Stimulated activated CD8-positive, alpha-beta memory T cell treated with anti-CD3 and anti-CD28 coated beads, Interleukin-12 subunit alpha, Interleukin-12 subunit beta, amount 100 ng/mL, for 1 hour (primary cell): ENCODE data around the gene ZBTB20.

Source experiments
- DNase-seq: peaks from one replicate; pipeline ENCODE4 v3.0.0-alpha.2; 2020; ENCODE audit warnings: low read depth

The ZBTB20 gene

DNA sequence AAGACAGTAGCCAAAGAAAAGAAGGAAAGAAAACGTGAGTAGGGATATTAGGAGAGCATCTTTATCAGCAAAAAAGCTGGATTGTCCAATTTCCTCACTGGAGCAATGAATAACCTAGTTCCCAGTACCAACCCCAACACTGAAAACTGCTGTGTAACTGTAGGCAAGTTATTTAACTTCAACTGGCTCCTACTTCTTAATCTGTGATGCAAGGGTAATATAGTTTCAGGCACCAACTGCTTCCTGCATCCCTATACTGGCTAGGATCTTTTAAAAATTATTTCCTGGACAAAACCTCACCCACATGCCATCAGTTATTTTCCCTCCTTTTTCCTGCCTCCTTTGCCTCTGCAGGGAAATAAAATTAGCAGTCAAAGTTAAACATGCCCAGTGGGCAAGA, 59.6 kb downstream of the ZBTB20 start:
- no peak for DNase-seq

DNA sequence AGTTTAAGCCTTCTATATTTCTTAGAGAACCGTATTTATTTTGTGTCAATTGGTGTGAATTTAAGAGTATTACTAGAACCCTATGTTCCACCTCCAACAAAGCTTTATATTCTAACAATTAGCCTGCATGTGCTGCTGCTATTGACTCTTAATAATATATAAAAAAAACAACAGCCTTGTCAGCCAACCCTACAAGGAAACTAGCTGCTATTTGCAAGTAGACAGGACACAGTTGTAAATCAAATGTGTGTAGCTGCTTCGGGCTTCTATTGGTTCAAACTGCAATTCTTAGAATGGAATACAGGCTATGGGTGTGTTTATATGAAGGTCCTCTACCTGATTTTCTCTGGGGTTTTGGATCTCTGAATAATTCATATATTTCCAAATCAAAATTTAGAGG, 60.7 kb downstream of the ZBTB20 start:
- DNase-seq: no peak

DNA sequence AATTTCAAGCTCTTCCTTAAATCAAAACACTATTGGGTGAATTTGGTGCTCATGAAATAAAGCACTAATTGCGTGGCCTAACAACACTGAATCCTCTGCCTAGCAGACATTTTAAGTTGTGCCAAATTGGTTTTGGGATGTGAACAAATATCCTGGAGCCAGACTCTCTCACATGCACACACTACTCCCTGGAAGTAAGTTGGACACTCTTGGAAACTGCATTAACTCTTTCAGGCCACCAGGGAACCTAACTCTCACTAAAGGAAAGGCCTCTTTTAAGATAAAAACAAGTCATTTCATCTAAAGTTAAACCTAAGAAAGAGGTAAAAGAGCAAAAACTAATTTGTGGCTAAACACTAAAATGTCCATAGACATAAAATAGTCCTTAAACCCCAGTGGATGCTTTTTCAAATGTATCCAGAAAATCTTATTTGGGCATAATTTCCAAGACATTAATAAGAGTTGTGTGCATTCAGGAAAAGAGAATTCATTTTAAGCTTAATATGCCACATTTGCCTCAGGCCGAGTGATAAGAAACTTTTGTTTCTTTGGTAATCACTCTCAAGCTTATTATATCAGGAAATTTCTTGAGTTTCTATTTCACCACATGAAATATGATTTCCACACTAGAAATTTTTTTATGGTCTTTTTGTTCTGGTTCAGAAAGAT, 61.8 kb downstream of the ZBTB20 start:
- DNase-seq: no peak

DNA sequence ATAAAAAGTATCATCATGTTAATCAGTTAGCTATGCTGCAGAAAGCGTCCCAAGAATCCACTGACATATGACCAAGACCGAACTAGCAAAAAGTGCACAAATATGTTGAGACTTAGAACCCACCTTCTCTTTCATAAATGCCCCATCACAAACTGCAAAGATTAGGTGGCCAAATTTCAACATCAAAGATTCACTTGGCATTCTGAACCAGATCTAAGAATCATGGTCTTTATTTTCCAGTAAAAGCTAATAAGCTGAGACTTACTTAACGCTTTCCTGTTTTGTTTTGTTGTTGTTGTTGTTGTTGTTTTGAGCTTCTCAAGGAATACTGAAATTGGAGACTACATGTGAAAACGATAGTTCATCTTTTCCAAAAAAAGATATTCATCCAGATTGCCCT, 62.4 kb downstream of the ZBTB20 start:
- no peak for DNase-seq

DNA sequence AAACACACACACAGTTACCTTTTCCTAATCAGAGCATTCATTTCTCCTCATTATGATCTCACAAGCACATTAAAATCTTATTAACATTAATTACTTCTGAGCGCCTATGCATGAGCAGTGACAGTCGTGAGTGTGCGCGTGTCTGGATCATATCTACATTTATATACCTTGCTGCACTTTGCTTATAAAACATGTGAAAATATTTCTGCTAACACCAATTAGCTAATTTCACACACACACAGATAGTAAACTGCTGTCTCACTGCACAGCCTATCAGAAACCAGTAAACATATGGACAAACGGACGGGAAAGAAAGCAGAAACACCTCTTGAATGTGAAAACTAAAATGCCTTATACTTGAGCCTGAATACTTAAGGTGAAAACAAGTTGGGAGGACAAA, 64.8 kb downstream of the ZBTB20 start:
- DNase-seq: no peak

DNA sequence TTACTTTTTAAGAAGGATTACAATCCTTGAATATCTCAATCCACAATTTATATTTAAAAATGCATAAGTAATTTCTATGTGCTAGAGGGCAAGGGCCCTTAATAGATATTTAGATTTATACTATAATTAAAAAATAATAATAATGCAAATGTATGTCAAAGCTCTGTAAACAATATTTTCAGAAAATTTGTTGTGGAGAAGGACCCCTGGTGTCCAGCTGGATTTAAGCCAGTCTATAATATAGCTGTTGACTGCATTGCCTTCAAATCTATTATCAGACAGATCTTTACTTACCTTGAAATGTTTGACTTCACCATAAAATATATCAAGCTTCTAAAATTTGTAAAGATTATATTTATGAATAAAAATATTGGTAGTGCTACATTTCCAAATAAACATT, 65.6 kb downstream of the ZBTB20 start:
- DNase-seq: no peak

DNA sequence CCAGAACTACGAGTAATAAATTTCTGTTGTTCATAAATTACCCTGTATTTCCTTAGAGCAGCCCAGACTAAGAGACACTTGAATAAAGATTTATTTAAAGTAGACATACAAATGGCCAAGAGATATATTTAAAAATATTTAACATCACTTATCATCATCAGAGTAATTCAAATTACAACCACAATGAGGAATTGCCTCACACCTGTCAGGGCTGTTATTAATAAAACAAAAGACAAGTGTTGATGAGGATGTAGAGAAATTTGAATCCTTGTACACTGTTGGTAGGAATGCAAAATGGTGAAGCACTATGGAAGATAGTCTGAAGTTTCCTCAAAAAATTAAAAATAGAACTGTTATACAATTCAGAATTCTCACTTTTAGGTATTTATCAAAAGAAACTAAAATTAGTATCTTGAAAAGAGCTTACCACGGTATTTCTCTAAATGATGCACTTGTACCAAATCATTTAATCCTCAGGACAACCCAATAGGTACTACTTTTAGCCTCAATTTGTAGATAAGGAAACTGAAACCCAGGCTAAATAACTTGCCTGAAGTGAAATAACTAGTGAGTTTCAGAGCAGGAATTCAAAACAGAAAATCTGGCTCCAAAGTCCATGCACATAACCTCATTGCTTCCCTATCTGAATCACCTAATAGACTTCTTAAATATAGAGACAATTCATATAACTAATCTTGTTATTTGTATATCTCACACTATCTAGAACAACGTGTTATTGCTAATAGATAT, 69.4 kb downstream of the ZBTB20 start:
- no peak for DNase-seq

DNA sequence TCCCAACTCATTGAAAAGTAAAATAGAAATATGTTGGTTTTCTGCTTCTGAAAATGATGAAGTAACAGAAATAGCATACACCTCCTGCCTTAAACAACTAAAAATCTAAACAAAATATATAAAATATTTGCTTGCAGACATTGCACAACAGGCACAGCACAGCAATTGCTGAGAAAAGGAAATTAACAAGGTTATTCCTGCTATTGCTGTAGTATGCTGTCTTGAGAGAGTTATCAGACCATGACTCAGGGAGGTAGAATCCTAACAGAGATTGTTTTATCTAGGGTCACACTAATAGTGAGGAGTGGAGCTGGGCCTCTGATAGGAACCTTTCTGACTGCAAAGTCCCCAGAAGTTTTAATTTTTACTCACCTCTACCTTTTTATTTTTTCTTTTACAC, 72.6 kb downstream of the ZBTB20 start:
- DNase-seq: no peak

DNA sequence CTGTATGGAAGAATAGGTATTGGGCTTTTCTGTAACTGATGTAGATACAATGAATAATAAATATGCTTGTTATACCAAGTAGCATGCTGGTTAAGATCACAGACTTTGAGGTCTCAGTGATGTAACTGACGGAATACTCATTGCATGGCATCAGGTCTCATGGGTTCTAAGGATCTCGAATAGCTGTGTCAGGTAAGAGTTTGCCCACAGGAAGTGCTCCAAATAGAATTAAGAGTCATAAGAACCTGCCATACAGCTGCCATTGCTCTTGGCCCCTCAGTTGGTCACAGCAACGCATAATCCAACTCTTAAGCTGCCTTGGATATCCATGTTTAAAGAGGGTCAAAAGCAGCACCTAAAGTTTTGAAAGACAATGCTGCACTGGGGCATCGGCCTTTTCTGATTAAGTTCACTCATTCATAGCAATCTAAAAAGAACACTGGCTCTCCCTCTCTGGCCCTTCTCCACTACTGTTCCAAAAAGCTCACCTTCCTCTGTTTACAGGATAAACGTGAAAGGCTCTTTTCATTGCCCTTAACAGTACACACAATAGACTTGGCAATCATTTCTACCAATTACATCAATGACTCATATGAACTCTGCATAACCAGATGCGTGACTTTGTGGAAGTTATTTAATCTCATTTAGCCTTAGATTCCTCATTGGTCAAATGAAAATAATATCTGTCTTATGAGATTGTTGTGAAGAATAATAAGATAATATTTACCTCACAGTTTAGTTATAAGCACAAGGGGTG, 74.6 kb downstream of the ZBTB20 start:
- DNase-seq: no peak

DNA sequence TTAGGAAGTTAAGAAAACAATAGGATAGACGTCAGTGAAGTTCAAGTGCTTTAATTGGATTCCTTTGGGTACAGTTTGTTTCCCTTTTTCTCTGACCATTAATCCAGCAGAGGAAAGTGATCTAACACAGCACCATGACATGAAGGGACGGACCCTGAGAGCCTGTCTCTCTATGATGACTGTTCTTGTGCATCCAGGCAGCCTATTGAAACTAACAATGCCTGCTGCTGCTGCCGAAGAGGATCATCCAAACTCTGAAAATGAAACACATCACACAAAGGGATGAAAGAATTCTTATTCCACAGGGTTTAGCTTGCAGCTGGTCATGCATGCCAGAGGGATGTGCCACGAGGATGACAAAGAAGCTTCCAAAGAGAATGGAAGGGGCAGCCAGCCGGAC, 75.5 kb downstream of the ZBTB20 start:
- DNase-seq: no peak

DNA sequence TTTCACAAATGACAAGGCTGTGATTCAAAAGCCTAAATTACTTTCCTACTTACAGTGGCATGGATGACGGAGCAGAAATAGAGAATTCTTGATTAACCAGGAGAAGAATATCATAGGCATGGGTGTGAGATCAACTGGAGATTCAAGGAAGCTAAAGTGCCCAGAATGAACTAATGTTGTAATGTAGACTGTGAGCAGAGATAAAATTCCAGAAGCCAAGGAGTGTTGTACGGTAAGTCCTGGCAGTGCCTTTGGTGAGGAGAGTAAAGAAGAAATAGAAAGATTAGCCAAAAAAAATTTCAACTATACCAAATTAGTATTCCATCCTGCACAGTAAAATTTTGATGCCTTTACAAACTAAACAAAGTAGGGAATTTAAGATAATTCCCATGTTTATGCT, 75.9 kb downstream of the ZBTB20 start:
- DNase-seq: no peak

DNA sequence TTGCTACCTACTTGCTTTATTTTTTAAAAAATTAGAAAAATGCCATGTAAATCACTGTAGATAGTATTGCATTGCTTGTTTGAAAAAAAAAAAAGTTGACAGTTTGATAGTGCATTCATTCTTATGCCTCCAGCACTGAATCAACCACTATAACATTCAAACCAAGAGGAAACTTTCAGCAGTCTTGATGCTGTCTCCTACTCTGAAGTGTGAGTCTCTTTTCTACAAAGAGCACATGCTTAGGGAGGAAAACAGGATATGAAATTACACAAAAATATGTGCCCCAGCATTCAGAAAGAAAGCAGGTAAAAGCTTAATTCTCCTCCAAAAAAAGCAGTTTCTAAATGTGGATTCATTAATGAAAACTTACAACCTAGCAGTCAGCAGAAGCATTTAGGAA, 78.3 kb downstream of the ZBTB20 start:
- DNase-seq: no peak

DNA sequence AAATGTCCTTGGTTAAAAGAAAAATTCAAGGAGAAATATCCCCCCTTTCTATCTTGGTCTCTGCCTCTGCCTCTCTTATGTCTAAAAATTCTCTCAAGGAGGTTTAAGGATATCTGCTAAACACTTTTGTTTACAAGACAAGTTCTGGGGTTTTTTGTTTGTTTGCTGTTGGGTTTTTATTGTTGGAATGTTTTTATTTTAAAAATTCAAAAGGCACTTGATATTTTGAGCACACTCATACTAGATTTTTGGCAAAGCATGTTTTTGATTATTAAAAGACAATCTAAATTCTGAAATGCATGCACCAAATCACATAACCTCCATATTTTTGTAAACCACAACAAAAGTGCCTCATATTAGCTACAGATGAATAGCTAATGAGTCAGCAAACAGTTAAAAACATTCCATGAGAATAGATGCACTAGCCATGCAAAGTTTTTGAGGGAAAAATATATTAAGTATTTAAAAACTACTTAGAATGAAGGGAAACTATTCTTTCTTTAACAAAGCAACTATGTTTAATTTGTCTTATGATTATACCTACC, 84.6 kb downstream of the ZBTB20 start:
- DNase-seq: no peak

DNA sequence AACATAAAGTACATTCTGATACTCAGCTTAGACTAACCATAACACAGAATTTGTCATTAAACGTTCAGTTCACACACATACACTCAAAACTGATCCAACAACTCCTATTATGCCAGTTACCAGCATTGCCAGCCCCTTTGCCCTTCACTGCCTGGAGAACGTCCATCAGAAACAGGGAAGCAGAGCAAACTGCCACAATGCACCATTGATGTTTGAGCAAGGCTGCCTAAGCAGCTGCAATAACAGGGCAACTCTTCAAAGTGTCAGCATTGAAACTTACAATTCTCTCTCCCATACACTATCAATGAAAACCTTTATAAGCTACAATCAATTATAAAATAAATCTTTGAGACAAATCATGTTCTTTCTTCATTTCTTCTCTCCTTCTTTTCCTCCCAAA, 85.1 kb downstream of the ZBTB20 start:
- DNase-seq: no peak

DNA sequence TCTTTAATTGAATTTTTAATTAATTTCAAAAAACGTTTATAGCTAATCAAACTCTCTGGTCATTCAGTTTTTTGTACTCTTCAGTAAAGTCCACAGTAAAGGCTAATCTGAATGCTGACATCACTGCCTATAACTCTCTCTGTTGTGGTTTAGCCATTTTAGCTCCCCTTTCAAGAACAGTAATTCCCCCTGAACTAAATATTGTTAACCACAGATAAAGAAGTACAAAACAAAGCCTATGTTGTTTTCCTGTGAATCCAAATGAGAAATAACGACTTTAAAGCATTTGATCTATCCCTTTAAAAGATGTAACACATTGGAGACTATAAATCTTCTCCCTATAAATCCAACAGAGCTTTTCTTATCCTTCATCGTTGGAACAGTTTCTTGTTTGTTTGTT, 94.2 kb downstream of the ZBTB20 start:
- no peak for DNase-seq

DNA sequence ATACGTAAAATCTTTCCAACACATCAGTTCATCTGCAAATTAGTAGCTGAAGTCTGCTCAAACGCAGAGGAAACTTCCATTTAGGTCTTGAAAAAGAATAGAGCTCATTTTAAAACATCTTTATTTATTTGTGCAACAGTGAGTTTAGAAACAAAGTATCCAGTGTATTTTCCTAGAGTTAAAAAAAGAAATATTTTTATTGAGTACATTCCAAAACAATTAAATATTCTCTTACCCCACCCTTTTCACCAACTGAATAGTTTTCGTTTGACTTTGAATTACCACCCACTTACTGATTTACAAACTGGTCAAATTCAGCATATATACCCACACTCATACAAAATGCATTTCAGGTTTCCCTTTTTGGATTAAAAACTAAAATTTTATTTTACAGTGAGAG, 104.7 kb downstream of the ZBTB20 start:
- DNase-seq: no peak

DNA sequence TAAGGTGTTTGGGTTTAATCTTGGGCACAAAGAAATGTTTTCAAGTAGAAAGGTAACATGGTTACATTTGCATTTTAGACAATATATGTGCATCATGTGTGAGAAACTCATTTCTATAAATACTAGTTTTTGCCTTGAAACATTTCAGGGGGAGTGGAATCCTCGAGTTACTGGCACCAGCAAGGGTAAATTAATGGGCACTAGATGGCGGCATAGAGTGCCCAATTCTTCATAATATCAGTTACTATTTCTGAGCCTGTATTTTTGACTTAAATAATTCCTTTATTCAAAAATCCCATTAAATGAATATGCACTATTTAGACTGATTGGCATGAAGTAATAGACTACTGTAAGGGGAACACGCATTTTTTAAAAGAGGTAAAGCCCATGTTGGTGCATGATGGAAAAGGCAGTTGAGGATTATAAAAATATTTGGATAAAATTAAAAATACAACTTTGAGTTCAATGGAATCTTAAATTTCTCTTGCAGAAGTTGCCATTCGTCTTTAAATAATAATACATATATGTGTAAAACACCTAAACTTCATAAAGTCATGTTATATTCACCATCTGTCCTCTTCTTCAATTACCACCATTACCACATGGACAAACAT, 106.3 kb downstream of the ZBTB20 start:
- peak; percentile 8 for DNase-seq

DNA sequence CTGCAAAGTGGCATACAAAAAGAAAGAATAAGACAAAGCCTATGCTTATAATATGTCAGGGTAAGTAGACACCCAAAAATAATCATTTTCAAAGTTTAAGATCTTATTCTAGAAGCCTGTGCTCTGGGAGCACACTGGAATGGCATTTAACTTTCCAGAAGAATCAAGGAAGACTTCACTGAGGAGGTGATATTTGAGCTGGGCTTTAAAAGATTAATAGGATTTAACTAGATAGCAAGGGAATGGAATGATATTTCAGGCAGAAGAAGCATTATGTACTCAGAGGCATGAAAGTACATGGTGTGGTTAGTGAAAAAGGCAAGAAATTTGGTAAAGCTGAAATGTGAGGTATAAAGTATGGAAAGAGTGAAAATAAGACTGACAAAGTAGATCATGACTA, 106.8 kb downstream of the ZBTB20 start:
- no peak for DNase-seq

DNA sequence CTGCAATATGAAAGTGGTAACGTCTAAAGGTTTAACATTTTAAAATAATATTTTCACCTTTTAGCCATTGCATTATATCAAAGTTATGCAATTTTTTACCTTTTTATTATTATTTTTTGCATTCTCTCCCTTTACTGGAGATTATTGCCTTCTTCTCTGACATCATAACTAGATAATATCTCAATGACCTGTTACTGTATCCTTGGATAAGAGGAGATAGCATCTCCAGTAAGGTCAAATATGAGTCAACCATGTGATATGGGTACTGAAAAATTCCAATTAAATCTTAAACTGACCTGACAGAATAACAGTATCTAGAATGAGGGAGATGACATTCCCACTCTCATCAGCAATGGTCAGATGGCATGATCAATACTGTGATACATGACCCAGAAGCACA, 108.3 kb downstream of the ZBTB20 start:
- DNase-seq: no peak

DNA sequence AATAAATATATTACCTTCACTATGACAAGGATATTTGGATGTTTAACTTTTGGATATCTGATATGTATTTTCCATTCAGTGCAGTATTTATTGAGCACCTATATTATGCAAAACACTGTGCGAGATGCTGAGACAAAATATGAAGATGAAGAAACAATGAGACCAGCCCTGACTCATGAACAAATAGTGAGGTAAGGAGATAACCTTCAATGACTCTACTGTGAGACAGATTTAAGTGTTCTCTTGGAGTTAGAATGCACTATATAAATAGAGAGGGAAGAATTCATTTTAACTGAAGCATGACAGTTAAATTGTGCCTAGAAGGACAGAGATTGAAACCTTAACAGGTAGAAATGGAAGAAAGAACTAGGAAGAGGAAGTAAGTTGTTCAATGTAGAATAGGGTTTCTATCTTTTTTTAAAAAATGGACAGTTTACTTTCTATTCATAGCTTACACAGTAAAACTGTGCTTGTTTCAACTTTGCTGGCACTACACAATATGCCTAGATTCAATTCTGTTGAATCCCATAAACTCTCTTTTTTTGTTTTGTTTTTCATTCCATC, 124.2 kb downstream of the ZBTB20 start:
- no peak for DNase-seq

DNA sequence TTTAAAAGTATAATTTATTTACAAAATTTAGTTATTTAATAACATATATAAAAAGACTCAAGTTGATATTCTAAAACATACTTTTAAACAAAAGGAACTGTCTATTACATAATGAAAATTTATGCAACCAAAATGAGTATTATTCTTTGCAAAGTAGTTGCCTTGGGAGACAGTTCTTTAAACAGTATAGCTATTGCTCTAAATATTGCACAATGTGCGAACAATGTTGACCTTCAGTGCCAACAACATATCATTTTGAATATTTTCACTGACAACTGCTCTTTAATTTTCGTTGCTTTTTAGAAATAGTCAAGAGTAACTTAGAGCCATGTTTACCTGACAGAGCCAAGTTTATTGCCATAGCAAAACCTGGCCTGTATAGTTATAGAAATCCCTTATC, 124.9 kb downstream of the ZBTB20 start:
- no peak for DNase-seq

DNA sequence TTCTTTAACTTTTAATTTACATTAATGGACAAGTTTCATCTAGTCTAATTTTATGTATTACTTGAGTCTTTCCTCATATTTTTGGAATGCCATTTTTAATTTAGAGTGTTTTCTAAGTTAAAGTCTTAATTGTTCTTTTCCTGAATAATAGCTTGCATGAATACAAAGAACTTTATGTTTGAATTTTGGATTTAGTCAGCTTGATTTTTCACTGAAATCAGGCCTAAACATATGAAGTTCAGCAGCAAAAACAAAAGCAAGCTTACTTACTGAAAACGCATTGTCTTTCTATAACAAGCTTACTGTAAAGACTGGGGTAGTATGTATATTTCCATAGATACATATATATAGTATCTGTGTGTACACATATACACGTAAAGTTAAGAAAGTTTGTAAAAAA, 126.0 kb downstream of the ZBTB20 start:
- no peak for DNase-seq
